DND-41 (cell line): ENCODE measurements around the gene ALG2.

ENCODE experiments used
- CTCF ChIP-seq: IDR thresholded peaks from 2 replicates; pipeline ENCODE4 v1.5.1; 2012; ENCODE audit warnings: borderline replicate concordance, low read length, moderate library complexity, mild to moderate bottlenecking; ENCODE audit not compliant: poor library complexity, severe bottlenecking; ENCODE audit errors: extremely low read depth
- EZH2 ChIP-seq: IDR thresholded peaks from 3 replicates; pipeline ENCODE4 v1.6.1; 2012; ENCODE audit warnings: borderline replicate concordance, low read depth, mild to moderate bottlenecking, moderate library complexity, low read length, inconsistent platforms; ENCODE audit not compliant: severe bottlenecking

DNA sequence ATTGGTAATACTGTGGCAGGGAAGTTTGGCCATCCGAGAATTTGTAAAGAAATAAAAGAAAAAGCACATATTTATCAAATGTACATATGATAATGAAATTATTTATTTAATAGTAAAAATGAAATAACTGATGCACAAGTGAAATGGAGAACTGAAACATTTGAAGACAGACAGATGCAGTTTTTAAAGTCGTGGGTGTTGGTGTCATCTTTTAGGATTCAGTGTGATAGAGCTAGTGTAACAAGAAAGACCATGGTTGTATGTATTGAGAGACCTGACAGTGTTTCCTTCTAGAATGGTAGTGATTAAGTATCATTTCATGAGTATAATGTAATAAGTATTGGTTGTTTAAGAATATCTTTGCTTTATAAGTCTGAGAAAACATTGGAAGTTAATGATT, 2.7 kb upstream of the ALG2 start:
- TF ChIP-seq CTCF (no peak), EZH2 (no peak)
